Stimulated activated CD8-positive, alpha-beta memory T cell treated with anti-CD3 and anti-CD28 coated beads, Interleukin-7, amount 100 ng/mL, for 48 hours (primary cell): Measurements from ENCODE around the gene OR10AD1.
"Not testable (repeated sequence)": the region's sequence is repeated elsewhere in the genome, so short reads cannot be mapped to it uniquely, and the experiment has no call there.

ENCODE experiments used
- DNase-seq, 2 donors: peaks; one replicate each; pipeline ENCODE4 v3.0.0-alpha.2; 2020; ENCODE audit warnings: low read depth in 1 of 2; ENCODE audit errors: extremely low read depth in 1 of 2

The OR10AD1 gene, protein sequence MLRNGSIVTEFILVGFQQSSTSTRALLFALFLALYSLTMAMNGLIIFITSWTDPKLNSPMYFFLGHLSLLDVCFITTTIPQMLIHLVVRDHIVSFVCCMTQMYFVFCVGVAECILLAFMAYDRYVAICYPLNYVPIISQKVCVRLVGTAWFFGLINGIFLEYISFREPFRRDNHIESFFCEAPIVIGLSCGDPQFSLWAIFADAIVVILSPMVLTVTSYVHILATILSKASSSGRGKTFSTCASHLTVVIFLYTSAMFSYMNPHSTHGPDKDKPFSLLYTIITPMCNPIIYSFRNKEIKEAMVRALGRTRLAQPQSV

DNA sequence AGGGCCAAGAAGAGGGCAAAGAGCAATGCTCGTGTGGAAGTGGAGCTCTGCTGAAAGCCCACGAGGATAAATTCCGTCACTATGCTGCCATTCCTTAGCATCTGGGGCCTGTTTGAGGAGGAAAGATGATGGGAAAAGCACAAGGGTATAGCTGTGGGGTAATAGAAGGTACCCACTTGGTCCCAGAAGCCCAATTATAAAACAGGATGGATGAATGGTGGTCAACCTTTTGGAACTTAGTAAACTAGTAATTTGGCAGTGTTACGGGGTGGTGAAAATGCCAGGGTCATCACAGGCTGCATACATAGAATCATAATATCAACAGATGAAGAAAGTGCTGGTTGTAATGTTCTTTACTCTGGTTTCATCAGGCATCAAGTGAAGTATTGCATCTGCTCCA is at the start of gene OR10AD1:
TSS of gene OR10AD1 (minus strand) at position 101 of the 400 bp plus-strand sequence. CDS start at position 101, 0 bp downstream.
- DNase-seq = no peak

DNA sequence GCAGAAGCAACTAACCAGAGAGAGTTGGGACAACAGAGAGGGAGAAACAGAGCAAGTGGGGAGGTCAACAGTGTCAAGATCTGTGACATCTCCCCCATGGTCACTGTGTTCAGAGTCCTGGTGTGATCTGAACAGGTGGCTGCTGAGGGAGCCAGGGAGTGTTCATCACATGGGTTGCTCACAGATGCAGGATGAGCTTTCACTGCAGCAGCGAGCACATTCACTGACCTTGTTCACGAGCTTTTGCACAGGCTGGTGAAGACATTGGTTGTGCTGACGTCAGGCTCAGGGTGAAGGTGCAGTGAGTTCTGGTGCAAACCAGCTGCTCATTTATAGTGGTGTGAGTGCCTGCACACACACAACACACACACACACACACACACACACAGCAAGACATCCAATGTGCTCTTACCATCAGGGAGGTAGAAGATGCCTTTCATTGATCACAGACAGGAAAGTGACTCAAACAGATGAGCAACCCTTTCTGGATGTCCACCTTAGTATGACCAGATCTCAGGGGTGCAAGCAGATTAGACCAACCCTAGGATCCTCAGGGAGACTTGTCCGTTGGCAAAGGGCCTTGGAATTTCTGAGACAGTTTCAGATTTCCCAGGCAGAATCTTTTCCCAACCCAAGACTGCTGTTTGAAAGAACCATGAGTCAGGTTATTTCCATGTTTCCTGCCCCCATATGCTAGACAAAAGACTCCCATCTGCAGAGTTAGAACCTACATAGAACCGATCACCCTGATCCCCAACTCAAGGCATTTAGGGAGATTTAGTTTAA is 44.3 kb upstream of the OR10AD1 start:
- no peak for DNase-seq

DNA sequence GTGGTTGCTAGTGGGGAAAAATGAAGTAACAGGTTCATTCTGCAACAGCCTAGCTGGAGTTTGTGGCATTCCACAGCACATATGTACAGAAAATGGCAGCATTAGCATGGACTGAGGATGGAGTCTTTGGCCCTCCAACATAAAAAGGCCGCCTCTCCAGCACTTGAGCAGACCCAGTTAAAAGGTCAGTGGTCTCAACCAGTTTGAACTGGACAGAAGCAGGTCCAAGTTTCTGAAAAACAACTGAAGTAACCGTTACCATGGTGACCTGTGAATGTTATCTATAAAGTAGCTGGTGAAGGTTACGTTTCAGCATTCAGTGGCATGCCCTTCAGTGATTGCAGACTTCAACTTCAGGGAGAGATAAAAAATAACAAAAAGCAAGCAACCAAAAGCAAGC is 34.1 kb upstream of the OR10AD1 start:
- DNase-seq = no peak

DNA sequence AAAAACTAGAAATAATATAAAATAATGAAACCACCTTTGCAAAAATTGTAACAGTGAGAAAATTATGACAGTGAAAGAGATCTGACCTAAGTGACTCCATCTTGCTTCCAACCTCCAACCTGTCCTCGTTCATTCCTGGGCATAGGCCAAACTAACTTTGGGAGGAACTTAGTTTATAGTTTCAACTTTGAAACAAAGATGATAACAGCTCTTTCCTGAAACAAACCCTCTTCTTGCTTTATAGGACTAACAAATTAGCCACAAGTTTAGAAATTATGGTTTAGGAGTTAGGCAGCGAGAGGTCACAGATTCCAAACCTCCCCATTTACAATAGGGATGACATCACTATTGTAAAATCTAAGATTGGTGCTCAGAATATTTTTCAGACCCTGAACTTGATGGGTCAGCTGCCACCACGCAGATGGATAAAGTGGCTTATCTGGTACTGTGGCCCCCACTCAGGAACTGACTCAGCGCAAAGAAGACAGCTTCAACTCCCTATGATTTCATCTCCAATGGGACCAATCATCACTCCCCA is 32.8 kb upstream of the OR10AD1 start:
- DNase-seq = no peak

DNA sequence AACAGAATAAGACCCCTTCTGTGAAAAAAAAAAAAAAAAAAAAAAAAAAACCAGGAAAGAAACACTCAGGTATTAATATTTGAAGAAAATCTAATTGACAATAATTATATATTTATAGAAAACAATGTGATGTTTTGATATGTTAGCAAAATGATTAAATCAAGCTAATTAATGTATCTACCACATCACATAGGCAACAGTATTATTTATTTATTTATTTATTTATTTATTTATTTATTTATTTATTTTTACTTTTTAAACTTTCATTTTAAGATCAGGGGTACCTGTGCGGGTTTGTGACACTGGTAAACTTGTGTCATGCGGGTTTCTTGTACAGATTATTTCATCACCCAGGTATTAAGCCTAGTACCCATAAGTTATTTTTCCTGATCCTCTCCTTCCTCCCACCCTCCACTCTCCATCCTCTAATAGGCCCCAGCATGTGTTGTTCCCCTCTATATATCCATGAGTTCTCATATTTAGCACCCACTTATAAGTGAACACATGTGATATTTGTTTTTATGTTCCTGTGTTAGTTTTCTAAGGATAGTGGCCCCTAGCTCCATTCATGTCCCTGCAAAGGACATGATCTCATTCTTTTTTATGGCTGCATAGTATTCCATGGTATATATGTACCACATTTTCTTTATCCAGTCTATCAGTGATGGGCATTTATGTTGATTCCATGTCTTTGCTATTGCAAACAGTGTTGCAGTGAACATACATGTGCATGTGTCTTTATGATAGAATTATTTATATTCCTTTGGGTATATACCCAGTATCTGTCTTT is 28.3 kb upstream of the OR10AD1 start:
- not testable (repeated sequence) for DNase-seq

DNA sequence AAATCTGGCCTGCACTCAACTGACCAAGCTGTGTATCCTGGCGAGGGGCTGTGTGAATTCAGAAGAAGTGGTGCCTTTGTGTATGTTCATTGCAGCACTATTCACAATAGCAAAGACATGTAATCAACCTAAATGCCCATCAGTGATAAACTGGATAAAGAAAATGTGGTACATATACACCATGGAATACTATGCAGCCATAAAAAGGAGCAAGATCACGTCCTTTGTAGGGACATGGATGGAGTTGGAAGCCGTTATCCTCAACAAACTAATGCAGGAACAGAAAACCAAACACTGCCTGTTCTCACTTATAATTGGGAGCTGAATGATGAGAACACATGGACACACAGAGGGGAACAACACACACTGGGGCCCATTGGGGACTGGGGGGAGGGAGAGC is 21.4 kb upstream of the OR10AD1 start:
- not testable (repeated sequence) for DNase-seq

DNA sequence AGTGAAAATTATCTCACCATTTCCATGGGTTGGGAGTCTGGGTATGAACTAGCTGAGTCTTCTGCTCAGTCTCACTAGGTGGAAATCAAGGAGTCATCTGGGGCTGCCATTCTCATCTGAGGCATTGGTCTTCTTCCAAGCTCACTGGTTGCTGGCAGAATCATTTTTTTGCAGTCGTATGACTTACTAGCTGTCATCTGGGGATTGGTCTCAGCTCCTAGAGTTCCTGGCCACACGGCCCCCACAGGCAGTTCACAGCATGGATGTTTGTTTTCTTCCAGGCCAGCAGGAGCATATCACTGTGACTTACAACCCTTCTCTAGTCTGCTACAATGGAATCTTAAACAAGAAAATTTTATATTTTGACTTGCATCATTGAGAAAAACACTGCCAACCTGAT is 18.6 kb upstream of the OR10AD1 start:
- DNase-seq = no peak

DNA sequence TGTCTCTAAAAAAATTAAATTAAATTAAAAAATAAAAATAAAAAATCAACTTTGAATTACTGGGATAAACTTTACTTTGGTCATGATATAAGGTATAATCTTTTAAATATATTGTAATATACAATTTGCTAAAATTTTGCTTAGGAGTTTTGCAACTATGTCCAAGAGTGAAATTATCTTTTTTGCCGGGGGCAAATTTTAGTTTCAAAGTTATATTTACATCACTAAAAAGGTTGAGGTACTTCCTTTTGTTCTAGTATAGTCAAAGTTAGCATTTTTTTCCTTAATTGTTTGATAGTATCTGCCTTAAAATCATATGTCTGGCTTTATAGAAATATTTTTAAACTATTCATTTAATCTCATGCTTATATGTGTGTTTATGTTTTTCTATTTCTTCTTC is 17.6 kb upstream of the OR10AD1 start:
- no peak for DNase-seq

DNA sequence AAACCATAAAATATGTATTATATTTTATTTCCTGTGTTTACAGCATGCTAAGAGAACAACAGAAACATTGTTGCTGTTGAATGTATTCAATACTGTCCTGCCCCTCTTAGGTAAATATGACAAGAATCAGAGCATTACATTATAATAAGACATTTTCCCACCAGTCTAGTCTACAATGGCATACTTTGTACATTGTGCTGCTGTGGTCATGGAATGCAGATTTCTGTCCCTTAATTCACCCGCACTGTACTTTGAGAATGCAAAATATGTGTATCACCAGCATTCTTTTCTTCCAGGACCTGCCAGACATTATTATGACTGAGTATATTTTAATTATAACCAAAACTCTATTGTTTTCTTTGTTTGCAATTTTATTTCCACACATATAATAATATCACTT is 16.5 kb upstream of the OR10AD1 start:
- DNase-seq = no peak

DNA sequence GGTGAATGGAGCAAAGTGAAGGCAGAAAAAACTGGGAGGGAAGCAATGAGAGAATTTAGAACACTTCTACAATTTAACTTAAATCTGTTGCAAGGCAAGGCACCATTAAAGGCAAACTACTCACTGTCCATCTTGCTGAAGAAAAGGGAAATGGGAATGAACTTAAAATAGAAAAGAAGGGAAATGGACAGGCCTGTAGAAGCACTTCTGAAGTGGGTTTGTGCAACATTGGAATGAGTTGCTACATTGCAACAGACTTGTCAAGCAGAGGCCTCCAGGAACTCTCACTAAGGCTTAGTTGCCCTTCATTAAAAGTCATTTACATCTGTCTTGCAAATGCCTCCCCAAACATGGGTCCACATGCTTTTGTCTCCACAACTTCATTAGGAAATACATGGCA is 13.7 kb upstream of the OR10AD1 start:
- no peak for DNase-seq

DNA sequence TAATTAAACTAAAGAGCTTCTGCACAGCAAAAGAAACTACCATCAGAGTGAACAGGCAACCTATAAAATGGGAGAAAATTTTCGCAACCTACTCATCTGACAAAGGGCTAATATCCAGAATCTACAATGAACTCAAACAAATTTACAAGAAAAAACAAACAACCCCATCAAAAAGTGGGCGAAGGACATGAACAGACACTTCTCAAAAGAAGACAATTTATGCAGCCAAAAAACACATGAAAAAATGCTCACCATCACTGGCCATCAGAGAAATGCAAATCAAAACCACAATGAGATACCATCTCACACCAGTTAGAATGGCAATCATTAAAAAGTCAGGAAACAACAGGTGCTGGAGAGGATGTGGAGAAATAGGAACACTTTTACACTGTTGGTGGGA is 6.4 kb upstream of the OR10AD1 start:
- DNase-seq = not testable (repeated sequence)

DNA sequence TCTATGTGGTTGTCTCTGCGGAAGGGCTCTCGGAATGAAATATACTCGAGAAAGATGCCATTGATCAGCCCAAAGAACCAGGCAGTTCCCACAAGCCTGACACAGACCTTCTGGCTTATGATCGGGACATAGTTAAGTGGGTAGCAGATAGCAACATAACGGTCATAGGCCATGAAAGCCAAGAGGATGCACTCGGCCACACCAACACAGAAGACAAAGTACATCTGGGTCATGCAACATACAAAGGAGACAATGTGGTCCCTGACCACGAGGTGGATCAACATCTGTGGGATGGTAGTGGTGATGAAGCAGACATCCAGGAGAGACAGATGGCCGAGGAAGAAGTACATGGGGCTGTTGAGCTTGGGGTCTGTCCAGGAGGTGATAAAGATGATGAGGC is 326 bp downstream of the OR10AD1 start:
- DNase-seq = no peak

DNA sequence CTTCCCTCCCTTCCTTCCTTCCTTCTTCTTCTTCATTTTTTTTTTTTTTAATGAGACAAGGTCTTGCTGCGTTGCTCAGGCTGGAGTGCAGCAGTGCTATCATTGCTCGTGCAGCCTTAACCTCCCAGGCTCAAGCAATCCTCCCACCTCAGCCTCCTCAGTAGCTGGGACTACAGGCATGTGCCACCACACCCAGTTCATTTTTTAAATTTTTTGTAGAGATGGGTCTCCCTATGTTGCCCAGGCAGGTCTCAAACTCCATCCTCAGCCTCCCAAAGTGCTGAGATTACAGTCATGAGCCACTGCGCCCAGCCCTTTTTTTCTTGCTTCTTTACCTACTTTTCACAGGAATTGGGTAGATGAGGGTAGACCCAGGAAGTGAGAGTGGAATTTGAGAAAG is 1.6 kb downstream of the OR10AD1 start:
- no peak for DNase-seq

DNA sequence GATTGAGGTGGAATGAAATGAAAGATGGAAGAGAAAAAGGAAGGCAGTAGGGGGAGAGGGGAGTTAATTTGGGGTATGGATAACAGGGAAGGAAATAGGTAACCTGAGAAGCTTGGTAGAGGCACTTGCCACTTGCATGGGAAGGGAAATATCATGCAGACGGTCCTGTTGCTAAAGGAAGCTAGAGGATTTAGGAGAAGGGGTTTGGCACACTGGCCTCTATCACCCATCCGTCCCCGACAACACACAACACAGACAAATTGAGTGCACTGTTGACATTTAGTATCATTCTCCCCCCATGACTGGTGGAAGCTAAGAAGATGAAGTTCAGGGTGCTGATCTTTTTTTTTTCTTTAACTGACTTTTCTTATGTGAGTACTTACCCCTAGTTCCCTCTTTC is 2.0 kb downstream of the OR10AD1 start:
- no peak for DNase-seq

DNA sequence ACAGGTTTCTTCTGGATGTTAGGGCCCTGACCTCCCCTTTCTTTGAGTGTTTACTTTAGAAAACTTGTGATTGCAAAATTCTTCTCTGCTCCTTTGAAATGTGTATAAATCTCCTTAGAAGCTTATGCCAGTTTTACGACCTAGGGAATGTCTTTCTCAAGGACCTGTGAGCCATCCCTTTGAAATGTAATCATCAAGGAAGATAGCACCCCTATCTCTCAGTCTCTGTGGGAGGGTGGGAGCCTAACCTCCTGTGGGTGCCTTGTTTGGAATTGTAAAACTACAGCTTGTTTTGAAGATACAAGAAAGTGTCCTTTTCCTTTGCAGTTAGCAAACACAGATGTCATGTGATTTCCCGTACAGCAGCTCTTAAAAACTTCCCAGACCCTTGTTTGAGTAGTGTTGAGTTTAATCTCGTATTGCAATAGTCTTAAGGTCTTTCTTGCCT is 3.3 kb downstream of the OR10AD1 start:
- no peak for DNase-seq

DNA sequence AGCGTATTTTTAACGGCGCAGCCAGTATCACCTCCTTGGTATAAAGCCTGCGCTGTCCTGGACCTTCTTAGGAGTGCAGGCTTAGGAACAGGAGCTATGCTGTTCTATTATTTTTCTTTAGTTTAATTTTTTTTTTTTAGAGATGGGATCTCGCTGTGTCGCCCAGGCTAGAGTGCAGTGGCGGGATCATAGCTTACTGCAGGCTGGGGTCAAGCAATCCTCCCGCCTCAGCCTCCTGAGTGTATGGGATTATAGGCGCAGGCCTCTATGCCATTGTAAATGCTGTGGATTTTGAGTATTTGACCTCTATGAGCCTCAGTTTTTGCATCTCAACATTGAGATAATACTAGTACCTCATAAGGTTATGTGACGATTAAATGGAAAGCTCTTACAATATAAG is 4.1 kb downstream of the OR10AD1 start:
- no peak for DNase-seq

DNA sequence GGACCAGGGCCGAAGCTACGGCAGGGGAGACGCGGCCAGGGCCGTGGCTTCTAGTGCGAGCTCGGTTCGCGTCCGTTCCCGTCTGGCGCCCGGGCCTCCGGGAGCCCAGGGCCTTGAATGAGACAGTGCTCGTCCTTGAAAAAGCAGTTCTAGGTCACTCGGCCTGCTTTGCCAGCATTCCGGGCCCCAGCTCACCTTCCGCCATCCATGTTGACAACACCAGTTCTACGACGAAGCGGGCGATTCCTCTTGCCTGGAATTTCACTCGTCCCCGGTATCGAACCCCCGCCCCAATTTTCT is 4.5 kb downstream of the OR10AD1 start:
- DNase-seq = no peak

DNA sequence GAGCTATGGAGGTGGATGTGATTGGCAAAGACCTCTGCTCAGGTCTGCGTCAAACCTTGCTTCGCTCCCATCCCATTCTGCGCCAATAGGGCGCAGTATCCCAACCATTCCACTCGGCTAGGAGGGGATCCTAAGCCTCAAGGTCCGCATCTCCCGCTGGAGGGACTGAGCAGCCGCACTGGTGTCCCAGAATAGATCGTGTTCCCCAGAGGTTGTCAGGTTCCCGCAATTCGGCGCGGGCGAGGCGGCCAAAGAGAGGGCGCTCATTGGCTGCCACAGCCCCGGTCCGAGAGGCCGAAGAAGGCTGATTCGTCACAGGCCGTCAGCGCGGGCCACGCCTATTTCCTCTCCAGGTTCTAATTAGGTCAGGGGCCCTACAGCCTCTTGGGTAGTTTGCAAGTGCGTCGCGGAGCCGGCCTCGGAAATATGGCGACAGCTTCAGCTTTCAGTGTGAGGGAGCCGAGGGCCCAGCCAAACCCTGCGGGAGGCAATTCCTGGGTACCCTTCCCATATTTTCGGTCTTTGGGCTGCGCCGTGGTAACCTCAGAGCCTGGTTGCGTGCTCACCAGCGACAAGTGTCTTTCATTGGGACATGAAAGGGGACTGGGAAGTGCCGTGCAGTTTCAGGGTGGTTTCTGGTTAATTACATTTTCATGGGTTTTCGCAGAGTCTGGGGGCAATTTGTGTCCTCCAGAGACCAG is 5.0 kb downstream of the OR10AD1 start:
- peak; percentile 87 to 94 for DNase-seq

DNA sequence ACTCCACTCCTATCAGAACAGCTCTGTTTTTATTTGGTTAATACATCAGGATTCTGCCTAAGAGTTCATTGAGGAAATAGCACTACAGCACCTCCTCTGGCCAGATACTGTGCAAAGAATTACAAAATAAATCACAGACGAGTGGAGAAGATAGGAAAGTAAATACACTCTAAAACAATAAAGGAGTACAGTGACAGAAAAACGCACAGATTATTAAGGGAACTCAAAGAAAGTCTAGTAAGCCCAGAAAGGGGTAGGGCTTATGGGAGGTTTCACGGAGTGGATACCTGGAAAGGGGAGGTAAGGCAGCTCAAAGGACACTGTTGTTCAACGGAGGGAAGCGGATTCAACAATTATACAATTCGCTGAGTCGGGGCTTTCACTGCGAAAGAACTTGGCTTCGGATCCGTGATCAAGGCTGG is 5.5 kb downstream of the OR10AD1 start:
- DNase-seq = no peak

DNA sequence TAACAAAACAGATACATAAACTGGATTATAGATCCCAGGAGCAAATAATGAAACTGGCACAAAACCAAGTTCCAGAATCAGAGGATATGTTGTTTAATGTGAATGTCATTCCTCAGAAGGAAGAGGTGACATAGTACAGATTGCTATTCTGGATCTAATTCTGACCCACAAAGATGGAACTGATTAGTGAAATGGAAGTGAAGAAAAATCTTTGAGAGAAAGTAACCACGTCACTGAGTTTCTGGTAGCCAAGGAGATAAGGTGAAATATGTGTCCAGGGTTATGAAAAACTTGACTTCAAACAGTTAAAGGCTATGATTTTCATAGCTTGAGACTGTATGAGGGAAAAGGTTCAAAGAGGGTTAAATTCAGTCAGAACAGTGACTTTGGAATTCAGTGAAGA is 8.3 kb downstream of the OR10AD1 start:
- no peak for DNase-seq

DNA sequence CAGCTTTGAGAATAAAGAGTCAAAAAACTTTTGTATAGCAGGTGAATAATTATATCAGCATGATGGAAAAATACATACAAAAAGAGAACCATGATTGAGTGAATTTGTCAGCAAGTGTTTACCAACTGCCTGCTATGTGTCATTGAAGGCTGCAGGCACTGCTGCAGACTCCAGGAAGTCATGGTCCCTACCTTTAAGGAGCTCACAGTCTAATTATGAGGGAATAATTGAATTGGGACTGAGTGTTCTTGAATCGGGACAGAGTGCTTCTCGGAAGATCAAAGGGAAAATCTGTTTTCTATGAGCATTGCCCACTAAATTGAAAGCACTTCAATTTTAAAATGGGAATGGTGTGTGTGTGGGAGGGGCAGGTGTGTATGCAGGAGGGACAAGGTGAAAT is 9.5 kb downstream of the OR10AD1 start:
- DNase-seq = no peak
